Fibroblast of peridontal ligament (primary cell): ENCODE results near the gene ZNF691.
A peak's percentile ranks its signal among the peaks of the same experiment; 100 is the strongest.
"Not testable (repeated sequence)": the region's sequence is repeated elsewhere in the genome, so short reads cannot be mapped to it uniquely, and the experiment has no call there.

ENCODE experiments used
- DNase-seq: peaks from one replicate; pipeline ENCODE4 v3.0.0-alpha.2; 2010; ENCODE audit errors: extremely low read depth

The ZNF691 gene

GRCh38 chr1:42859366-42859765 is 13.0 kb downstream of the ZNF691 start:
- DNase-seq = not testable (repeated sequence)

- DNase-seq = no peak
Measured at GRCh38 chr1:42860339-42861013, 14.1 kb downstream of the ZNF691 start.

GRCh38 chr1:42861014-42861399 is 14.6 kb downstream of the ZNF691 start:
- DNase-seq = no peak

GRCh38 chr1:42866549-42866948 is 20.1 kb downstream of the ZNF691 start:
- no peak for DNase-seq

- DNase-seq = peak; percentile 17
Measured at GRCh38 chr1:42868466-42868865, 22.1 kb downstream of the ZNF691 start.

- DNase-seq = not testable (repeated sequence)
Measured at GRCh38 chr1:42869254-42869653, 22.8 kb downstream of the ZNF691 start.

GRCh38 chr1:42869751-42870150 is 23.3 kb downstream of the ZNF691 start:
- not testable (repeated sequence) for DNase-seq

GRCh38 chr1:42873108-42873507 is 26.7 kb downstream of the ZNF691 start:
- DNase-seq = not testable (repeated sequence)

- DNase-seq = no peak
Measured at GRCh38 chr1:42873670-42874069, 27.3 kb downstream of the ZNF691 start.

- no peak for DNase-seq
Measured at GRCh38 chr1:42876009-42876408, 29.6 kb downstream of the ZNF691 start.

GRCh38 chr1:42877380-42877779 is 31.0 kb downstream of the ZNF691 start:
- DNase-seq = no peak

- DNase-seq = no peak
Measured at GRCh38 chr1:42880384-42880783, 34.0 kb downstream of the ZNF691 start.

- no peak for DNase-seq
Measured at GRCh38 chr1:42886046-42886739, 39.8 kb downstream of the ZNF691 start.

GRCh38 chr1:42886800-42887199 is 40.4 kb downstream of the ZNF691 start:
- DNase-seq = no peak

GRCh38 chr1:42887366-42887765 is 41.0 kb downstream of the ZNF691 start:
- DNase-seq = no peak

- no peak for DNase-seq
Measured at GRCh38 chr1:42888013-42888633, 41.7 kb downstream of the ZNF691 start.

- no peak for DNase-seq
Measured at GRCh38 chr1:42889264-42889663, 42.9 kb downstream of the ZNF691 start.

GRCh38 chr1:42891465-42892138 is 45.2 kb downstream of the ZNF691 start:
- DNase-seq = no peak

GRCh38 chr1:42899960-42900359 is 53.5 kb downstream of the ZNF691 start:
- DNase-seq = not testable (repeated sequence)
